Kidney tubule cell (primary cell): ENCODE measurements around the gene MAP2K3.
"Not testable (repeated sequence)": the region's sequence is repeated elsewhere in the genome, so short reads cannot be mapped to it uniquely, and the experiment has no call there.

Experiments
- DNase-seq: peaks from one replicate; pipeline ENCODE4 v3.0.0-alpha.2; 2018; ENCODE audit warnings: low spot score

MAP2K3 gene

GRCh38 chr17:21310766-21311602, 26.5 kb downstream of the MAP2K3 start:
- not testable (repeated sequence) for DNase-seq

GRCh38 chr17:21313320-21313719, 28.8 kb downstream of the MAP2K3 start:
- no peak for DNase-seq

GRCh38 chr17:21313761-21314160, 29.2 kb downstream of the MAP2K3 start:
- DNase-seq = not testable (repeated sequence)

GRCh38 chr17:21314261-21314664, 29.8 kb downstream of the MAP2K3 start:
- DNase-seq = not testable (repeated sequence)

- not testable (repeated sequence) for DNase-seq
Measured at GRCh38 chr17:21314701-21315111, 30.2 kb downstream of the MAP2K3 start.

- DNase-seq = not testable (repeated sequence)
Measured at GRCh38 chr17:21315246-21316000, 30.9 kb downstream of the MAP2K3 start.

- DNase-seq = not testable (repeated sequence)
Measured at GRCh38 chr17:21316212-21316886, 31.8 kb downstream of the MAP2K3 start.

GRCh38 chr17:21316887-21317500, 32.5 kb downstream of the MAP2K3 start:
- DNase-seq = not testable (repeated sequence)

GRCh38 chr17:21317821-21318220, 33.3 kb downstream of the MAP2K3 start:
- not testable (repeated sequence) for DNase-seq

- DNase-seq = no peak
Measured at GRCh38 chr17:21318439-21318838, 33.9 kb downstream of the MAP2K3 start.

- not testable (repeated sequence) for DNase-seq
Measured at GRCh38 chr17:21318856-21319255, 34.3 kb downstream of the MAP2K3 start.

- not testable (repeated sequence) for DNase-seq
Measured at GRCh38 chr17:21319256-21319655, 34.7 kb downstream of the MAP2K3 start.

- not testable (repeated sequence) for DNase-seq
Measured at GRCh38 chr17:21319686-21320375, 35.3 kb downstream of the MAP2K3 start.

- not testable (repeated sequence) for DNase-seq
Measured at GRCh38 chr17:21320430-21320829, 35.9 kb downstream of the MAP2K3 start.

- not testable (repeated sequence) for DNase-seq
Measured at GRCh38 chr17:21321061-21321460, 36.5 kb downstream of the MAP2K3 start.

- DNase-seq = not testable (repeated sequence)
Measured at GRCh38 chr17:21321744-21322191, 37.3 kb downstream of the MAP2K3 start.

GRCh38 chr17:21323257-21324111, 39.0 kb downstream of the MAP2K3 start:
- DNase-seq = not testable (repeated sequence)

- not testable (repeated sequence) for DNase-seq
Measured at GRCh38 chr17:21324741-21325140, 40.2 kb downstream of the MAP2K3 start.

- not testable (repeated sequence) for DNase-seq
Measured at GRCh38 chr17:21327921-21328320, 43.4 kb downstream of the MAP2K3 start.

GRCh38 chr17:21328778-21329177, 44.3 kb downstream of the MAP2K3 start:
- not testable (repeated sequence) for DNase-seq
